BLaER1 treated with 17β-estradiol and CSF1 and Interleukin-3, amounts not matched to agents 10 nM and 100 nM (cell line): ENCODE data around the gene SPRR4.

ENCODE experiments used
- H3K27ac ChIP-seq, 11 experiments: shearing (Covaris generic); formaldehyde crosslinking; 2 replicates each; pipeline ENCODE4 v1.8.1; 2022
- H3K27me3 ChIP-seq, 11 experiments: shearing (Covaris generic); formaldehyde crosslinking; 2 replicates each; pipeline ENCODE4 v1.8.1; 2022
- H3K36me3 ChIP-seq, 11 experiments: shearing (Covaris generic); formaldehyde crosslinking; 2 replicates each; pipeline ENCODE4 v1.8.1; 2022
- H3K4me1 ChIP-seq, 10 experiments: shearing (Covaris generic); formaldehyde crosslinking; 2 replicates each; pipeline ENCODE4 v1.8.1; 2022
- H3K4me2 ChIP-seq, 11 experiments: shearing (Covaris generic); formaldehyde crosslinking; 2 replicates each; pipeline ENCODE4 v1.8.1; 2022
- H3K4me3 ChIP-seq, 10 experiments: shearing (Covaris generic); formaldehyde crosslinking; 2 replicates each; pipeline ENCODE4 v1.8.1; 2022
- H3K9ac ChIP-seq, 11 experiments: shearing (Covaris generic); formaldehyde crosslinking; 2 replicates each; pipeline ENCODE4 v1.8.1; 2022
- H3K9me3 ChIP-seq, 11 experiments: shearing (Covaris generic); formaldehyde crosslinking; replicated peaks in 1 of 11; 2 replicates each; pipeline ENCODE4 v1.8.1; 2022
- H4K20me1 ChIP-seq, 11 experiments: shearing (Covaris generic); formaldehyde crosslinking; 2 replicates each; pipeline ENCODE4 v1.8.1; 2022
- Cebpa-rat ChIP-seq, 11 experiments: shearing (Covaris generic); IDR thresholded peaks; 2 replicates each; pipeline ENCODE4 v1.8.1; 2022

Gene SPRR4

DNA sequence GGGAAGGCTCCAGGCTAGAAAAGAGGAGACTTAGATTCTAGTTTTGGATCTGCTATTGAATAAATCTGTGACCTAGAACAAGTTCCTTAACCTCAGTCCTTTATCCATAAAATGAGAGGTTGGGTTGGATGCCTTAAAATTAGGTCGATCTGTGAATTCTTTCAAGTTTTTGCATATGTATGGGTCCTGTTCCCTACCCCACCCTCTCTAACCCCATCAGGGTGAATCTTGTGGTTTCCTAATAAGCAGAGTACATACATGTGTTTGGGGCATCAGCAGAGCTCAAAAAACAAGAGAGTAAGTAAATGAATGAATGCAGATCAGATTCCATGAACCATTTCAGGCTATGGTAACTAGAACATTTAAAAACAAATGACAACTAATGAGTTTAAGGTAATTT, 6.2 kb downstream of the SPRR4 start:
- Histone ChIP-seq H3K36me3 (no peaks in the 10 kb centered on the region), H3K4me2 (no peak overlapping the region), H3K27ac (no peak overlapping the region), H4K20me1 (no peaks in the 10 kb centered on the region), H3K4me1 (peaks cover 0 to 8% (median 1%) of the 10 kb centered on the region in 10 experiments; a peak in 11 of 20 replicates), H3K27me3 (no peaks in the 10 kb centered on the region), H3K4me3 (no peak overlapping the region), H3K9me3 (peaks cover 11 to 26% (median 19%) of the 10 kb centered on the region in 11 experiments), H3K9ac (no peak overlapping the region)
- TF ChIP-seq Cebpa-rat (IDR thresholded peaks at IDR 0.05) = no peak

DNA sequence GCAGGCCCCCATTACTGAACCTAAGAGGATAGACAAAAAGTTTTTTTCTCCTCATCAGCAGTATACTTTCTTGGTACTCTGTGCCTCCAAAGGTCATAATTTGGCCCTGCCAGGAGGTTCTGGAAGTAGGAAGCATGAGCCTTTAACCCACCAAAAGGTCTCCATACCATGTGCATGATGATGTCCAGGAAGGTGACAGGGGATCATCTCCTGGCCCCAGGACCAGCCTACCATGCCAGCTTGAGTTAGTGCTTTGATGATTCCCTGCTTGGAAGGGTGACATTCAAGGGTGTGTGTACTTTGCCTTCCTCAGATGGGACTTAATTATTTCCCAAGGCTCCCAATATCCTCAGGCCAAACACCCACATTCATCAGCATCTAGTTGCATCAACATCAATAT, 7.2 kb downstream of the SPRR4 start:
- H3K9ac ChIP-seq = no peak overlapping the region
- H3K36me3 ChIP-seq = no peaks in the 10 kb centered on the region
- no peak overlapping the region for H3K27ac ChIP-seq
- no peak overlapping the region for H3K4me3 ChIP-seq
- no peak for TF ChIP-seq Cebpa-rat (IDR thresholded peaks at IDR 0.05)
- peaks cover 0 to 8% (median 3%) of the 10 kb centered on the region in 10 experiments; a peak in 13 of 20 replicates for H3K4me1 ChIP-seq
- H3K27me3 ChIP-seq = no peaks in the 10 kb centered on the region
- H3K4me2 ChIP-seq = no peak overlapping the region
- H4K20me1 ChIP-seq = no peaks in the 10 kb centered on the region
- peaks cover 11 to 21% (median 14%) of the 10 kb centered on the region in 11 experiments for H3K9me3 ChIP-seq

DNA sequence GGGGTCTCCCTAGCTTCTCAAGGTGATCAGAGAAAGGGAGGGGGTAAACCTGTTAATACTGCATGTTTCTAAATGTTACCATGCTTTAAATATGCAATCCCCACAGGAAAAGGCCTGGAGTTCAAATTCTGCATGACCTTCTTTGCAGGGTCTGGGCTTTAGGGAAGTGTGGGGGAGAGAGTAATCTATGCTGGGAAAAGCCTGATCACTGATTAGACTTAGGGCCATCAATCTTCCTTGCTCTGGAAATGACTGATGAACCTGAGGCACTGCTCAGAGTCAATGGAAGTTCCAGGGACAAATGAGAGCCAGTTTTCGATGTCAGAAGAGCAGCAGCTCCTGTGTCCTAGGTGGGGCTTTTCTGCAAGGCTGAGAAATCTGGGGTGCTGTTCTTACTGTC, 10.2 kb downstream of the SPRR4 start:
- Histone ChIP-seq H3K4me1 (peaks cover 0 to 19% (median 11%) of the 10 kb centered on the region in 10 experiments; a peak in 14 of 20 replicates), H3K4me2 (no peak overlapping the region), H3K27ac (no peak overlapping the region), H3K9ac (no peak overlapping the region), H3K36me3 (no peaks in the 10 kb centered on the region), H4K20me1 (no peaks in the 10 kb centered on the region), H3K4me3 (no peak overlapping the region), H3K9me3 (no peaks in the 10 kb centered on the region), H3K27me3 (no peaks in the 10 kb centered on the region)
- TF ChIP-seq Cebpa-rat (IDR thresholded peaks at IDR 0.05) = no peak; a peak in 1 of 22 replicates

DNA sequence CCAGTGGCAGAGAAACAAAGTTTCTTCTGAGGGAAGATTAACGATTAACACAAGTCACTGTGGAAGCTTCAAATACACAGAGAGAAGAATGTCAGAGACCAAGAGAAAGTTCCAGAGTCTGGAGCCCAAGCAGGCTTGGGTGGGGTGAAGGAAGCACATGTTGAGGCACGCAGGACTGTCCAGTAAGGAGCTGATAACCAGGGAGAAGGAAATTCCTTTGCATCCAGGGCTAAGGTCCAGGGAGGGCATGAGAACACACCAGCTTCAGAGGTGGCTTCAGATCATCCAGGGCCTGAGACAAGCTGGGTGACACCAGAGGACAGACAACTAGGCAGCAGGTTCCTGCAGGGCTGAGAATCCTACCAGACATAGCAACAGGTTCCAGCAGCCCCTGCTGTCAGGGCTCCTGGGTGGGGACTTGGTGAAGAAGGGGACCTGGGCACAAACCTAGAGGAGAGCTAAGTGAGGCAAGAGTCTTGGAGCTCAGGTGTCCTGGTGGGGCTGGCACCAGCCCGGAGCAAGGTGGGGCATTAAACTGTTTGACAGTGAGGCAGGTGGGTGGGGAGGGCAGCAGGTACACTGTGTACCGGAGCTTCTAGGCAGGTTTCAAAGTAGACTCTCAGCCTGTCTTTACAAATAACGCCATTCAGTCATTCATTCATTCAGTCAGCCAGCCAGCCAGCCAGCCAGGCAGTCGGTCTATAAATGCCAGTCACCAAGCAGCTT, 10.9 kb downstream of the SPRR4 start:
- no peaks in the 10 kb centered on the region for H3K9me3 ChIP-seq
- H4K20me1 ChIP-seq = no peaks in the 10 kb centered on the region
- no peak overlapping the region for H3K4me3 ChIP-seq
- H3K27ac ChIP-seq = no peak overlapping the region
- peaks cover 0 to 17% (median 9%) of the 10 kb centered on the region in 10 experiments; a peak in 14 of 20 replicates for H3K4me1 ChIP-seq
- H3K36me3 ChIP-seq = no peaks in the 10 kb centered on the region
- TF ChIP-seq Cebpa-rat (IDR thresholded peaks at IDR 0.05) = no peak
- H3K4me2 ChIP-seq = no peak overlapping the region
- H3K9ac ChIP-seq = no peak overlapping the region
- no peaks in the 10 kb centered on the region for H3K27me3 ChIP-seq

DNA sequence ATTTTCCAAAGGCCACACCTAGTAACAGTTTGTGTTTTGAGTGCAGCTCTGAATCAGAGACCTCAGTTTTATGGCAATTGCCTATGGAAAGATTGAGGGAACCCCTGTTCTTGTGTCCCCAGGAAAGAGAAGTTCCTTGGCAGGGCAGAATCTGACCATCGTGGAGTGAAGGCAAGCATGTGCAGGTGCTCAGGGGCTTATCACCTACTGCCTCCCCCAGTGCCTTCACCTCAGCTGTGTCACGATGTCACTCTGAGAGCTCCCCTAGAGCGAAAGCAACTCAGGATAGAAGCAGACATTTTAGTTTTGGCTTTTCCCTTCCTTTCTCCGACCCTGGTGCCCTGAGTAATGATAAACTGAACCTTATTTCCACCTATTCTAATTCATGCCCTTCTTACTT, 11.6 kb downstream of the SPRR4 start:
- H3K27me3 ChIP-seq = no peaks in the 10 kb centered on the region
- TF ChIP-seq Cebpa-rat (IDR thresholded peaks at IDR 0.05) = no peak
- no peak overlapping the region for H3K4me3 ChIP-seq
- no peaks in the 10 kb centered on the region; a peak in 1 of 22 replicates for H3K9me3 ChIP-seq
- no peaks in the 10 kb centered on the region for H4K20me1 ChIP-seq
- peak overlapping the region in 4 of 11 experiments; percentile 32 to 56 (median 52); a peak in 4 of 22 replicates for H3K4me2 ChIP-seq
- peaks cover 0 to 17% (median 9%) of the 10 kb centered on the region in 10 experiments; a peak in 14 of 20 replicates for H3K4me1 ChIP-seq
- H3K27ac ChIP-seq = no peak overlapping the region
- no peak overlapping the region for H3K9ac ChIP-seq
- H3K36me3 ChIP-seq = no peaks in the 10 kb centered on the region

DNA sequence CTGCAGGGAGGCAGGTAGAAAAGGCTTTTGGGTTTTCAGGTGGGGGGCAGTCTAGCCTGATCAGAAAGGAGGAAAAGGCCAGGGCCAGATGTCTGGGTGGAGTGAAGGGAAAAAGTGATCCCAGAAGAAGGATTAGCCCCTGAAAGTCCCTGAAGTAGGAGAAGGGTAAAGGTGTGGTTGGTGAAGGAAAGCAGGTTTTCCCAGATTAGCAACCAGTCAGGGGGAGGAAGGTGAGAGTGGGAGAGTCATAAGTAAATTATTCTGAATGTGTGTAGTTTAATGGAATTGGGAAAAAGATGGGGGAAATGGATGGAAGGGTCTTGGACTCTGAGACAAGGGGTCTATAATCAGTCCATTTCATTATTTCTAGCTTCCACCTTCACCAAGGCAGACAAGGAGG, 12.8 kb downstream of the SPRR4 start:
- Histone ChIP-seq H4K20me1 (no peaks in the 10 kb centered on the region), H3K9me3 (peaks cover 0 to 10% (median 0%) of the 10 kb centered on the region in 11 experiments; a peak in 3 of 22 replicates), H3K4me3 (no peak overlapping the region), H3K4me1 (peaks cover 0 to 17% (median 9%) of the 10 kb centered on the region in 10 experiments; a peak in 14 of 20 replicates), H3K9ac (0 out of 22 replicates have a peak overlapping the region, but pooled peaks of 1 of the 11 experiments have one; percentile 11), H3K36me3 (no peaks in the 10 kb centered on the region), H3K27me3 (no peaks in the 10 kb centered on the region), H3K27ac (no peak overlapping the region), H3K4me2 (peak overlapping the region in 8 of 11 experiments; percentile 21 to 67 (median 52); a peak in 15 of 22 replicates)
- TF ChIP-seq Cebpa-rat (IDR thresholded peaks at IDR 0.05) = no peak

DNA sequence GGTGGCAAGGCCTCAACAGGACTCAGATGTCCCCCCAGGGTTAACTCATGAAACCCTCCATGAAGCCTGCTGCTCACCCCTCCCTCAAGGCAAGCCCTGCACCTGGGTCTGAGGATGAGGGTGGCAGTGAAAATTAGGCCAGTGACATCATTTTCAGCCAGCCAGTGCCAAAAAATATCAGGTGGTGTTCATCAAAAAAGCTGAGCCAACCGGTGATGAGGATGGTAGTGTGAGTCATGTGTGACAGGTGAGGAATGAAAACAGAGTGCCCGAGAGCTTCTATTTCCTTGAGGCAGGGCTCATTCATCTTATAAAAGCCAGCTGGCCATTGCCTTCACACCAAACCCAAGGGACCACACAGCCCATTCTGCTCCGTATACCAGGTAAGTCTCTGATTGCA, 13.3 kb downstream of the SPRR4 start, which contains the start of gene SPRR1A:
SPRR1A (plus strand) TSS at position 339 of the 400 bp plus-strand sequence. CDS start 1,150 bp downstream, outside the sequence.
- H3K9me3 ChIP-seq = peaks cover 0 to 10% (median 0%) of the 10 kb centered on the region in 11 experiments; a peak in 3 of 22 replicates
- 0 out of 22 replicates have a peak within 1 kb of the TSS, but pooled peaks of 1 of the 11 experiments have one; percentile 11 for H3K9ac ChIP-seq
- H3K36me3 ChIP-seq = no peaks in the 10 kb centered on the region
- no peak for TF ChIP-seq Cebpa-rat (IDR thresholded peaks at IDR 0.05)
- no peak within 1 kb of the TSS for H3K4me3 ChIP-seq
- H3K27me3 ChIP-seq = no peaks in the 10 kb centered on the region
- H3K4me2 ChIP-seq = peak within 1 kb of the TSS in 8 of 11 experiments; percentile 21 to 67 (median 52); a peak in 15 of 22 replicates
- no peaks in the 10 kb centered on the region for H4K20me1 ChIP-seq
- H3K27ac ChIP-seq = no peak within 1 kb of the TSS
- peaks cover 0 to 17% (median 9%) of the 10 kb centered on the region in 10 experiments; a peak in 14 of 20 replicates for H3K4me1 ChIP-seq

DNA sequence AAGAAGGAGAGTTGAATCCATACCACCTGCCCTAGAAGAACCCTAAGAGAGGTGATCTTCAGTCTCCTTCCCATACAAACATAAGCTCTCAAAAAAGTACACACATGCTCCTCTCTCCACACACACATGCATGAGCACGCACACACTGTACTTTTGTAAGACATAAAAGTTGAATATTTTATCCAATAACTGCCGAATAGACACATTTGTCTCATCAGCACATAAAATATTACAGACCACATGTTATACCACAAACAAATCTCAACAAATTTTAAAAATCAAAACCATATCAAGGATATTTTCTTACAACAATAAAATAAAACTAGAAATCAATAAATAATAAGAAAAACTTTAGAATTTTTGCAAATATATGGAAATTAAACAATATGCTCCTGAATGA, 16.1 kb downstream of the SPRR4 start:
- Histone ChIP-seq H4K20me1 (no peaks in the 10 kb centered on the region), H3K9me3 (peaks cover 0 to 10% (median 0%) of the 10 kb centered on the region in 11 experiments; a peak in 3 of 22 replicates), H3K27me3 (no peaks in the 10 kb centered on the region), H3K4me2 (no peak overlapping the region), H3K4me3 (no peak overlapping the region), H3K4me1 (peaks cover 0 to 17% (median 9%) of the 10 kb centered on the region in 10 experiments; a peak in 14 of 20 replicates), H3K36me3 (no peaks in the 10 kb centered on the region), H3K27ac (no peak overlapping the region), H3K9ac (no peak overlapping the region)
- no peak for TF ChIP-seq Cebpa-rat (IDR thresholded peaks at IDR 0.05)

DNA sequence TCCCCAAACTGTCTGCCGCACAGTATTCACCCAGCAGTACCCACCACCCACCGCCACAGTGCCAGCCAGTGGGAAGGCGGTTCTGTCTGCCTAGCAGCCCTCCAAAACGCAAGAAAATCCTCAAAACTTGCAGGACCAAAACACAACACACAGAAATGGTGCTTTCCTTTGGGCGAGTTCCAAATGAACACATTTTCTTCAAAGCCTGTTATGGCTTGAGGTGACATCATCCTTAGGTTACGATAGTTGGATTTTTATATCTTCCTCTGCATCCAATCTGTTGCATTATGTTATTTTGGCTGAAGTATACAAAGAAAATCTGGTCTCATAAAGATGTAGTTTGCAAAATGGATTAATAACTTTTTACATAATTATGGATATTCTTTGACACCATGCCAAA, 22.7 kb downstream of the SPRR4 start:
- no peak overlapping the region for H3K9ac ChIP-seq
- peaks cover 0 to 6% (median 0%) of the 10 kb centered on the region in 11 experiments; a peak in 1 of 22 replicates for H3K27me3 ChIP-seq
- no peaks in the 10 kb centered on the region for H3K36me3 ChIP-seq
- no peak for TF ChIP-seq Cebpa-rat (IDR thresholded peaks at IDR 0.05)
- H4K20me1 ChIP-seq = no peaks in the 10 kb centered on the region
- H3K4me2 ChIP-seq = no peak overlapping the region
- no peak overlapping the region for H3K27ac ChIP-seq
- no peak overlapping the region for H3K4me3 ChIP-seq
- peaks cover 8 to 13% (median 10%) of the 10 kb centered on the region in 11 experiments; a peak in 19 of 22 replicates for H3K9me3 ChIP-seq
- no peaks in the 10 kb centered on the region for H3K4me1 ChIP-seq
